Spleen (tissue), 11 donors: ENCODE results near the gene RNFT2. TPM values are rescaled to one million over a fixed set of nuclear protein-coding genes. Genes with fewer than 3 reads are reported as not detected.

ENCODE experiments used
- DNase-seq: peaks from one replicate; pipeline ENCODE4 v3.0.0-alpha.2; 2020
- H3K27ac ChIP-seq, 8 donors: fragments of 200-600 bp; sonication (generic) in 7 of 8; 1 replicate in 4 of 8; 2 replicates in 4 of 8; pipeline versions ENCODE4 v1.5.0 to v1.8.0; 2016 to 2021; ENCODE audit warnings: inconsistent platforms in 4 of 8, mild to moderate bottlenecking in 4 of 8, moderate library complexity in 1 of 8
- H3K27me3 ChIP-seq, 7 donors: fragments of 200-600 bp; sonication (generic) in 6 of 7; replicated peaks in 1 of 7; 1 replicate in 4 of 7; 2 replicates in 3 of 7; pipeline versions ENCODE4 v1.5.0 to v1.8.0; 2016 to 2021; ENCODE audit warnings: inconsistent platforms in 3 of 7, mild to moderate bottlenecking in 1 of 7
- H3K36me3 ChIP-seq, 6 donors: fragments of 200-600 bp; sonication (generic) in 5 of 6; 1 replicate in 4 of 6; 2 replicates in 2 of 6; pipeline versions ENCODE4 v1.5.0 to v1.8.0; 2016 to 2021; ENCODE audit warnings: inconsistent platforms in 2 of 6
- H3K4me1 ChIP-seq, 6 donors: fragments of 200-600 bp; sonication (generic) in 5 of 6; 1 replicate in 3 of 6; 2 replicates in 3 of 6; pipeline versions ENCODE4 v1.5.0 to v1.8.0; 2016 to 2021; ENCODE audit warnings: inconsistent platforms in 3 of 6
- H3K4me3 ChIP-seq, 8 donors: fragments of 200-600 bp; sonication (generic) in 7 of 8; 1 replicate in 4 of 8; 2 replicates in 4 of 8; pipeline versions ENCODE4 v1.5.0 to v1.8.0; 2016 to 2021; ENCODE audit warnings: inconsistent platforms in 4 of 8, mild to moderate bottlenecking in 4 of 8, moderate library complexity in 2 of 8
- H3K9me3 ChIP-seq, 8 donors: fragments of 200-600 bp; sonication (generic) in 7 of 8; 1 replicate in 4 of 8; 2 replicates in 4 of 8; pipeline versions ENCODE4 v1.5.0 to v1.8.0; 2016 to 2021; ENCODE audit warnings: inconsistent platforms in 4 of 8
- CTCF ChIP-seq, 11 experiments: fragments of 200-600 bp in 7 of 11; fragments of 450-650 bp in 4 of 11; sonication (generic) in 4 of 11; IDR thresholded peaks in 8 of 11; conservative IDR thresholded peaks in 3 of 11; 1 replicate in 7 of 11; 2 replicates in 4 of 11; pipeline versions ENCODE4 v1.4.0 to v1.8.0; 2016 to 2021; ENCODE audit warnings: antibody characterized with exemption in 11 of 11, inconsistent platforms in 4 of 11, mild to moderate bottlenecking in 1 of 11
- POLR2A ChIP-seq, 3 donors: fragments of 450-650 bp; IDR thresholded peaks; one replicate each; pipeline ENCODE4 v1.5.1; 2017; ENCODE audit warnings: antibody characterized with exemption in 3 of 3, mild to moderate bottlenecking in 1 of 3
- POLR2AphosphoS5 ChIP-seq, 3 donors: sonication (generic); formaldehyde crosslinking; IDR thresholded peaks; one replicate each; pipeline ENCODE4 v1.5.1; 2017; ENCODE audit warnings: antibody characterized with exemption in 3 of 3
- WGBS, 5 donors: extraction: QIAGEN DNeasy Blood & Tissue Kit in 3 of 5; methylation state at CpG; one replicate each; pipeline versions ENCODE4 v1.1.5 to v1.1.7; 2013 to 2018; 5-methylcytosine and 5-hydroxymethylcytosine counted together
- intact Hi-C: fragments of 100-400 bp; cut with DNase I; formaldehyde crosslinking; loops from one replicate; pipeline ENCODE4 v1.15.0; 2023; ENCODE audit warnings: low total_unique reads
- polyA plus RNA-seq, 3 donors: library from polyadenylated mRNA; stranded (reverse); fragments of 200-250 nt; gene quantifications; one replicate each; pipeline ENCODE4 v1.2.1, GENCODE V29; 2013
- total RNA-seq, 7 donors: library from RNA; depleted of rRNA in 3 of 7; stranded (reverse); fragments of >200 nt in 3 of 7; fragmentation: NEBNext Ultra II Directional in 4 of 7; extraction: Animal tissue kit (Norgen Biotek cat#: 25700) in 4 of 7; gene quantifications; one replicate each; pipeline versions ENCODE4 v1.1.0 to v1.2.1, GENCODE V29; 2016 to 2021
- donor health status: healthy with polysubstance abuse.
- donor health status: DM: no; HTN: no; CAD: no; lungs with moderate emphysema.
- donor health status: DM: no; HTN: no; CAD: no.
- donor health status: Bipolar disorder and iron deficiency.
- donor health status: healthy.
- donor health status: DM: no; HTN: no; CAD: no.
- donor health status: DM: yes; HTN: yes; CAD: no.

The RNFT2 gene
- total and polyA plus RNA-seq, 10 donors, result 1.9 to 6.0 (median 3.8) TPM

- Histone ChIP-seq H3K36me3 (no peaks in the 10 kb centered on the region), H3K27ac (no peak overlapping the region), H3K4me3 (peak overlapping the region in 5 of 8 donors; percentile 13 to 68 (median 35)), H3K27me3 (peaks cover 0 to 81% (median 63%) of the 10 kb centered on the region in 7 donors), H3K9me3 (no peaks in the 10 kb centered on the region), H3K4me1 (peaks cover 25 to 52% (median 42%) of the 10 kb centered on the region in 6 donors)
- DNase-seq, result peak; percentile 40
- WGBS, 5 donors, result 5 to 7% (median 5%) methylated on average over 24 to 29 of the region's 29 CpGs
- TF ChIP-seq POLR2A (IDR thresholded peaks at IDR 0.05) (no peak), POLR2AphosphoS5 (IDR thresholded peaks at IDR 0.05) (no peak), CTCF (IDR thresholded peaks at IDR 0.05 in 8 of 11, conservative IDR thresholded peaks at IDR 0.05 in 3 of 11) (no peak)
- intact Hi-C loops, result no loop called here
Observed at GRCh38 chr12:116881877-116882507, 143.9 kb downstream of the RNFT2 start.

- 17 to 24% (median 21%) methylated on average over 6 of the region's 6 CpGs for WGBS, 5 donors
- TF ChIP-seq POLR2AphosphoS5 (IDR thresholded peaks at IDR 0.05) (no peak), POLR2A (IDR thresholded peaks at IDR 0.05) (no peak), CTCF (IDR thresholded peaks at IDR 0.05 in 8 of 11, conservative IDR thresholded peaks at IDR 0.05 in 3 of 11) (peak in 3 of 11 experiments; percentile 11 to 18 (median 14))
- DNase-seq, result peak; percentile 44
- H3K27ac ChIP-seq, result no peak overlapping the region
- no peaks in the 10 kb centered on the region for H3K36me3 ChIP-seq
- intact Hi-C loops, result no loop called here
- no peaks in the 10 kb centered on the region for H3K9me3 ChIP-seq
- H3K27me3 ChIP-seq, result peaks cover 0 to 79% (median 57%) of the 10 kb centered on the region in 7 donors
- peaks cover 25 to 52% (median 42%) of the 10 kb centered on the region in 6 donors for H3K4me1 ChIP-seq
- no peak overlapping the region for H3K4me3 ChIP-seq
Observed at GRCh38 chr12:116882742-116883141, 144.6 kb downstream of the RNFT2 start.

GRCh38 chr12:116884871-116885270, 146.8 kb downstream of the RNFT2 start:
- H3K4me3 ChIP-seq, result no peak overlapping the region
- no peaks in the 10 kb centered on the region for H3K36me3 ChIP-seq
- WGBS, 5 donors, result 63 to 92% (median 79%) methylated on average over 3 of the region's 3 CpGs
- H3K27ac ChIP-seq, result peak overlapping the region in 2 of 8 donors; percentile 30 to 70
- intact Hi-C loops, result no loop called here
- H3K27me3 ChIP-seq, result peaks cover 0 to 64% (median 35%) of the 10 kb centered on the region in 7 donors
- peak; percentile 23 for DNase-seq
- H3K9me3 ChIP-seq, result no peaks in the 10 kb centered on the region
- H3K4me1 ChIP-seq, result peaks cover 10 to 35% (median 25%) of the 10 kb centered on the region in 6 donors
- TF ChIP-seq CTCF (IDR thresholded peaks at IDR 0.05 in 8 of 11, conservative IDR thresholded peaks at IDR 0.05 in 3 of 11) (no peak), POLR2A (IDR thresholded peaks at IDR 0.05) (no peak), POLR2AphosphoS5 (IDR thresholded peaks at IDR 0.05) (no peak)

GRCh38 chr12:116885491-116885890, 147.4 kb downstream of the RNFT2 start:
- Histone ChIP-seq H3K27me3 (peaks cover 0 to 58% (median 29%) of the 10 kb centered on the region in 7 donors), H3K4me1 (peaks cover 10 to 29% (median 19%) of the 10 kb centered on the region in 6 donors), H3K27ac (peak overlapping the region in 1 of 8 donors; percentile 70), H3K4me3 (no peak overlapping the region), H3K9me3 (peaks cover 0 to 5% (median 2%) of the 10 kb centered on the region in 8 donors), H3K36me3 (no peaks in the 10 kb centered on the region)
- no peak for DNase-seq
- TF ChIP-seq POLR2AphosphoS5 (IDR thresholded peaks at IDR 0.05) (no peak), POLR2A (IDR thresholded peaks at IDR 0.05) (no peak), CTCF (IDR thresholded peaks at IDR 0.05 in 8 of 11, conservative IDR thresholded peaks at IDR 0.05 in 3 of 11) (no peak)
- intact Hi-C loops, result no loop called here
- WGBS, 5 donors, result 40 to 75% (median 51%) methylated on average over 2 of the region's 2 CpGs
